HL-60/S4 treated with phorbol 12-myristate 13-acetate at 8.2 ng/mL for 4 days and 3 days (cell line): ENCODE measurements around the gene SLC35E1.

Experiments
- in situ Hi-C: fragments of 300-500 bp; cut with MboI; formaldehyde crosslinking; loops from 2 replicates; pipeline ENCODE4 v1.15.0; 2022; ENCODE audit warnings: low sequenced_read_pairs

Gene SLC35E1

GRCh38 chr19:16504271-16504670, 67.9 kb downstream of the SLC35E1 start:
- in situ Hi-C loops, result no loop called here
